ENCODE measurements around the gene MEF2C.

- TF ChIP-seq CTCF (IDR thresholded peaks at IDR 0.05) (no peak), POLR2AphosphoS5 (IDR thresholded peaks at IDR 0.05; ENCODE audit: low read depth, low read length) (no peak), REST (IDR thresholded peaks at IDR 0.05; ENCODE audit: insufficient read depth in 1 of 2, low read depth in 2 of 2, low read length in 1 of 2) (no peak)
Observed at GRCh38 chr5:88824141-88824540, 58.8 kb downstream of the MEF2C start.
